IMR-90 (cell line): Measurements from ENCODE around the gene INO80E.

Experiments used
- CEBPB ChIP-seq: IDR thresholded peaks from 2 replicates; pipeline ENCODE4 v1.6.1; 2012; ENCODE audit warnings: low read depth, low read length, improper control_type of control experiment
- CHD1 ChIP-seq: IDR thresholded peaks from 2 replicates; pipeline ENCODE4 v1.6.1; 2012; ENCODE audit warnings: low read depth, low read length, improper control_type of control experiment
- CTCF ChIP-seq: conservative IDR thresholded peaks from 2 replicates; pipeline ENCODE4 v1.5.1; 2012; ENCODE audit warnings: mild to moderate bottlenecking, low read depth, low read length, improper control_type of control experiment
- FOS ChIP-seq: fragments of 150-350 bp; IDR thresholded peaks from 2 replicates; pipeline ENCODE4 v1.6.1; 2016; ENCODE audit warnings: low read depth, low read length
- MAZ ChIP-seq: IDR thresholded peaks from 2 replicates; pipeline ENCODE4 v1.6.1; 2012; ENCODE audit warnings: low read depth, mild to moderate bottlenecking, low read length, improper control_type of control experiment, moderate library complexity, borderline replicate concordance
- MXI1 ChIP-seq: IDR thresholded peaks from 2 replicates; pipeline ENCODE4 v1.6.1; 2012; ENCODE audit warnings: low read depth, mild to moderate bottlenecking, low read length, moderate library complexity, borderline replicate concordance
- NFE2L2 ChIP-seq: fragments of 150-350 bp; IDR thresholded peaks from 2 replicates; pipeline ENCODE4 v1.6.1; 2016; ENCODE audit warnings: low read depth, mild to moderate bottlenecking, low read length
- POLR2A ChIP-seq: IDR thresholded peaks from 2 replicates; pipeline ENCODE4 v1.6.1; 2012; ENCODE audit warnings: mild to moderate bottlenecking, low read depth, low read length
- RAD21 ChIP-seq: IDR thresholded peaks from 2 replicates; pipeline ENCODE4 v1.6.1; 2012; ENCODE audit warnings: low read length, improper control_type of control experiment
- RCOR1 ChIP-seq: IDR thresholded peaks from 2 replicates; pipeline ENCODE4 v1.6.1; 2012; ENCODE audit warnings: mild to moderate bottlenecking, low read length, improper control_type of control experiment; ENCODE audit not compliant: insufficient replicate concordance
- RFX5 ChIP-seq: IDR thresholded peaks from 2 replicates; pipeline ENCODE4 v1.8.0; 2012; ENCODE audit warnings: low read depth, mild to moderate bottlenecking, low read length, moderate library complexity
- SMC3 ChIP-seq: fragments of 150-350 bp; IDR thresholded peaks from 2 replicates; pipeline ENCODE4 v1.6.1; 2016; ENCODE audit warnings: low read depth, mild to moderate bottlenecking, antibody characterized with exemption, low read length, moderate library complexity
- TF ChIP-seq, protein P1 (sequence below): fragments of 150-350 bp; IDR thresholded peaks from 2 replicates; pipeline ENCODE4 v1.6.1; 2016; ENCODE audit warnings: low read depth, mild to moderate bottlenecking, low read length, moderate library complexity, borderline replicate concordance

- TF ChIP-seq CTCF: no peak
- no peak for TF ChIP-seq RCOR1
- TF ChIP-seq POLR2A: no peak
- TF ChIP-seq FOS: no peak
- TF ChIP-seq MAZ: no peak
- TF ChIP-seq, protein P1, sequence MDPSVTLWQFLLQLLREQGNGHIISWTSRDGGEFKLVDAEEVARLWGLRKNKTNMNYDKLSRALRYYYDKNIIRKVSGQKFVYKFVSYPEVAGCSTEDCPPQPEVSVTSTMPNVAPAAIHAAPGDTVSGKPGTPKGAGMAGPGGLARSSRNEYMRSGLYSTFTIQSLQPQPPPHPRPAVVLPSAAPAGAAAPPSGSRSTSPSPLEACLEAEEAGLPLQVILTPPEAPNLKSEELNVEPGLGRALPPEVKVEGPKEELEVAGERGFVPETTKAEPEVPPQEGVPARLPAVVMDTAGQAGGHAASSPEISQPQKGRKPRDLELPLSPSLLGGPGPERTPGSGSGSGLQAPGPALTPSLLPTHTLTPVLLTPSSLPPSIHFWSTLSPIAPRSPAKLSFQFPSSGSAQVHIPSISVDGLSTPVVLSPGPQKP: no peak
- TF ChIP-seq RFX5: no peak
- TF ChIP-seq CHD1: no peak
- TF ChIP-seq MXI1: no peak
- TF ChIP-seq RAD21: no peak
- no peak for TF ChIP-seq CEBPB
- TF ChIP-seq NFE2L2: no peak
- TF ChIP-seq SMC3: no peak
Observed at GRCh38 chr16:30009990-30010843, 14.2 kb downstream of the INO80E start.
